H4 (cell line): ENCODE measurements around the gene EYS. TPM values are rescaled to one million over a fixed set of nuclear protein-coding genes. Genes with fewer than 3 reads are reported as not detected.
"Not testable (repeated sequence)": the region's sequence is repeated elsewhere in the genome, so short reads cannot be mapped to it uniquely, and the experiment has no call there.

Source experiments
- DNase-seq: peaks from one replicate; pipeline ENCODE4 v3.0.0-alpha.2; 2015; ENCODE audit warnings: low spot score
- total RNA-seq: library from RNA; depleted of rRNA; stranded (reverse); fragments of >200 nt; shearing (Covaris generic); gene quantifications from 2 replicates; pipeline ENCODE4 v1.2.3, GENCODE V29; 2014

EYS gene
- total RNA-seq, 1 experiment from 2014 or later: 0.17 TPM

GRCh38 chr6:63910863-63911551 is 1796.0 kb downstream of the EYS start:
- no peak for DNase-seq

DNA sequence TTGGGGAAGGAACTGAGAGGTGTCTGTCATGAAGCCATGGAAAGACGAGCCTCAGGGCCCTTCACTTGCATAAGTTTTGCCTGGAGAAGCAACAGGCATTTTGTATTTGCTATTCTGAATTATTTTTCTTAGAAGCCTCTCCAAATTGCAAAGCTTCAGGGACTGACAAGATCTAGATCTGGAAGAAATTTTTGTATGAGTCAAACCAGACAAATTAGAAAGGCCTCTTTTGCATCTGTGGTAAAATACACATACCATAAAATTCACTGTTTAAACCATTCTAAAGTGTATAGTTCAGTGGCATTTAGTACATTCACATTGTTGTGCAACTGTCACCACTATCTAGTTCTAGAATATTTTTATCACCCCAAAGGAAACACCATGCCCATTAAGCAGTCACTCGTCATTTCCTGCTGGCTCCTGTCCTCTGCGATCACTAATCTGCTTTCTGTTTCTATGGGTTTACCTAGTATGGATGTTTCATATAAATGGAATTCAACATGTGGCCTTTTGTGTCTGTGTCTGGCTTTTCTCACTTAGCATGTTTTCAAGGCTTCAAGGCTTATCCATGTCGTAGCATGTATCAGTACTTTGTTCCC is 1802.3 kb downstream of the EYS start:
- DNase-seq: peak; percentile 90

DNA sequence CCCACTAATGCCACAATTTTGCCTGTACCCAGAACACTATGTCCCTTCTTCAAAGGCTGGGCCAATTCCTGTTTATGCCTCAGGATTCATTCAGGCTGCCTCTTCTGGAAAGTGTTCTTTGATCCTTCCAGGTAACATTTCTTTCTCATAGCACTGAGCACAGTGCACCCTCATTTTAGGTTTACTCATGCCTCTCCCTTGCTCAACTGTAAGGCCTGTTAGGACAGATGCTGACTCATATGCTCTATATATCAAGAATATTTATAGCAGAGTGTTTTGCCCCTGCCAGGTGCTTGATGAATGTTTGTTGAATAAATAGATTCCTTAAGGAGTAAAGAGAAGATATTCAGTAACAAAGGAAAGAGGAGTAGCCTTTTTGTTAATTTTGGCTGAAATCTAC is 1807.5 kb downstream of the EYS start:
- DNase-seq: peak; percentile 37

- peak; percentile 16 for DNase-seq
These were observed 1809.1 kb downstream of the EYS start for GRCh38 chr6:63897952-63898351.

DNA sequence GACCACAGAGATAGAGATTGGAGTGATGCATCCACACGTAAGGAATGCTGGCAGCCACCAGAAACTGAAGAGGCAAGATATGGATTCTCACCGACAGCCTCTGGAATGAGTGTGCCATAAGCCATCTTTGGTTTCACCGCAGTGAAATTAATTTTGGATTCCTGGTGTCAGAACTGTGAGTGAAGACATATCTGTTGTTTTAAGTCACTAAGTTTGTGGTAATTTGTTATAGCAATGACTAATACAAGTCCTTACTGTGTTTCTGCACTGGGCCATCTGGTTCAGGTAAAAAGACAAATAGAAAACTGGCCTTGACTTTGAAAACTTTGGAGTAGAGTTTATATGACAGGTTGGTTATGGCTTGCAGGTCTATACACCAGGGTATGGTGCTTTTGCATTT is 1809.6 kb downstream of the EYS start:
- DNase-seq: peak; percentile 58

- DNase-seq: no peak
These were observed 1818.6 kb downstream of the EYS start for GRCh38 chr6:63888416-63888815.

- not testable (repeated sequence) for DNase-seq
These were observed 1819.2 kb downstream of the EYS start for GRCh38 chr6:63887804-63888203.

DNA sequence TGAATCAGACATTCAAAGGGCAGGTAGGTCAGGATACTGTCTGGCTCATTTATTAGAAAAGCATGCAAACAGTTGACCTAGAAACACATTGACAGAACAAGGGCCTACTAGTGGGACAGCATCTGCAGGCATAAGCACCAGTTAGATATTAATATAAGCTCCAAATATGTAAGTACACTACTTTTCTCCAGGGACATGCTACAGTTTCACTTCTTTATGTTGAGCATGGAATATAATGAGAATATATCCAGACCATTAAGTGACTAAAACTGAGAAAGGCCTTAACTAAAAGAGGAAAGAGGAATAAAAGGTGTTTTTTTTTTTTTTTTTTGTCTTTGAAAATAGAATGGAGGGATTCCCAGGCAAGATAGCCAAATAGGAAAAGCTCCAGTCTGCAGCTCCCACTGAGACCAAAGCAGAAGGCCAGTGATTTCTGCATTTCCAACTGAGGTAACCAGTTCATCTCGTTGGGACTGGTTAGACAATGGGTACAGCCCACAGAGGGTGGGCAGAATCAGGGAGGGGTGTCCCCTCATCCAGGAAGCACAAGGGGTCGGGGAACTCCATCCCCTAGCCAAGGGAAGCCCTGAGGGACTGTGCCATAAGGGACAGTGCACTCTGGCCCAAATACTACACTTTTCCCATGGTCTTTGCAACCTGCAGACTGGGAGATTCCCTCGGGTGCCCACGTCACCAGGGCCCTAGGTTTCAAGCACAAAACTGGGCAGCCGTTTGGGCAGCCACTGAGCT is 1819.8 kb downstream of the EYS start:
- no peak for DNase-seq

GRCh38 chr6:63886341-63886740 is 1820.7 kb downstream of the EYS start:
- DNase-seq: no peak

GRCh38 chr6:63883597-63883996 is 1823.4 kb downstream of the EYS start:
- no peak for DNase-seq

GRCh38 chr6:63882208-63882607 is 1824.8 kb downstream of the EYS start:
- DNase-seq: no peak

DNA sequence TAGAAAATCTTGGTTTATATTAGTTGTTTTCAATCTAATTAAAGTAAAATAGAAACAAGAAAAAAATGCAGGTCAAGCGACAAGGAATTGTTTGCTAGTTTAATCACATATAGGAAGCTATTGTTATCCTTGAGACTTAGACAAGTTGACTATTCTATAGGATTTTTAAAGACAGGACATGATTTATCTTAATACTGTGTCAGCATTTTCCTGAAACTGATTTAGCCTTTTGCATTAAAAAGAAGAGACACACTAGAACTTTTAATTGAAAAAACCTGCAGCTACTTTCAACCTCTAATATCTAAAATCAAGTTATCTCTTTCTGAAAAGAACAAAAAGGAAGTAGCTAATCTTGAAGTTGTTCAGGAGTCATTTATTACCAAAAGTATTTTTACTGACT is 1825.2 kb downstream of the EYS start:
- DNase-seq: no peak

- no peak for DNase-seq
These were observed 1834.8 kb downstream of the EYS start for GRCh38 chr6:63872233-63872632.

DNA sequence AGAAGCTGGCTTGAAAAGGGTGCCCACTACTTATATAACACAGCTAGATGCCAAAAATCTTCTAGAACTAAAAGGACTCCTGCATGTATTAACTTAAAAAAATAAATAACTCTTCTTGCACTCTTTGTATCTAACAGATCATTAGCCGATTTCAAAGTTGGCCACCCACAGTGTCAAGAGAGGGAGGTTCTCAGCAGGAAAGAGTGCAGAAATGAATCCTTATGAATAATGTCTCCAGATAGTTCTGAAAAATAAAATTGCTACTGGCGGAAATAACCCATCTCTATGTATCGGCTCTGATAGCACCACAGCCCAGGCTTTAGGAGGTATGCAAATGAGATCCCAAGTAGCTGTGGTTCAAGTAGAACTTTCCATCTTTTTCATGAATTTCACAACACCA is 1838.7 kb downstream of the EYS start:
- no peak for DNase-seq

DNA sequence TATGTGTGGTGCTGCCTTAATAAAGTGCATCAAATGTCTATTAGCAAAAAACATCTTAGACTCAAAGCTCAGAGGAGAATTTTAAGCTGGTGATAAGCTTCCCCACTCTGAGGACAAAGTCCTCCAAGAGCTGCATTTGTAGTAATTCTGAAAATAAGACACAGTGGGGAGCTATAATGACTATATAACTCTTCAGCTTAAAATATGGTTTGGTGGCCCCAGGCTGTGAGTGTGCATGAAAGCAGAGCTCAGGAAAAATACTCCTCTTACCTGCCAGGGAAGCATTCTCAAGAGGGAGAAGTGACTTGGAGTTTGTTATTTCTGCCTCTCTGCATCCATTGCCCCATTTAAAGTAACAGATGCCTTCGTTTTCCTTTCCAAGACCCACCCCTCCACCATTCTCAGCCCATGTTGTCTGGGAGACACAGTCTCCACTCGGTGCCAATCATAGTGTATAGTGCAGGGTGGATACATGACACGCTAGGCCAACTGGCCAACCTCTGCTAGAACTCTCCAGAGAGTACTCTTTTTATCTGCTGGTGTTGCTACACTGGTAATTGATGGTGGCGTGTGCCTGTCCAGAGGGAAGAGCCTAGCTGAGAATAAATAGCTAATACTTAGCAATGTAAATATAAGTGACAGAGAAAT is 1842.2 kb downstream of the EYS start:
- no peak for DNase-seq

GRCh38 chr6:63864061-63864460 is 1843.0 kb downstream of the EYS start:
- DNase-seq: no peak

GRCh38 chr6:63862486-63863198 is 1844.4 kb downstream of the EYS start:
- DNase-seq: no peak

DNA sequence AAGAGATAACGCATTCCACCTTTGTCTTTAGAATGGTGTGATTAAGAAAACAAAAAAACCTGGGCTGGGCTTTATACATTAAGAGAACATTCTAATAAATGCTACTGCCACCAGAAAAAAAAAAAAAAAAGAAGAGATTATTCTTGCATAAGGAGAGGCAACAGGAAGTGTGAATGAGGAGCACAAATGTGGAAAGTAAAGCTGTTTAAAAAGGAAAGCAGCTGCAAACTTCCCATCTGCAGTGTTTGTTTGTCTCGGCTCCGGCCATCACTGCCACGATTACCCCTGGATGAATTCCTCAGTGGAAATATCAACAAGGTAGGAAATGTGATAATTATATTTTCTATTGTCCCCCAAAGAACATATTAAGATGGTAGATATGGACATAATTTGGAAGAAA is 1847.5 kb downstream of the EYS start:
- DNase-seq: no peak

GRCh38 chr6:63858691-63859090 is 1848.3 kb downstream of the EYS start:
- no peak for DNase-seq

DNA sequence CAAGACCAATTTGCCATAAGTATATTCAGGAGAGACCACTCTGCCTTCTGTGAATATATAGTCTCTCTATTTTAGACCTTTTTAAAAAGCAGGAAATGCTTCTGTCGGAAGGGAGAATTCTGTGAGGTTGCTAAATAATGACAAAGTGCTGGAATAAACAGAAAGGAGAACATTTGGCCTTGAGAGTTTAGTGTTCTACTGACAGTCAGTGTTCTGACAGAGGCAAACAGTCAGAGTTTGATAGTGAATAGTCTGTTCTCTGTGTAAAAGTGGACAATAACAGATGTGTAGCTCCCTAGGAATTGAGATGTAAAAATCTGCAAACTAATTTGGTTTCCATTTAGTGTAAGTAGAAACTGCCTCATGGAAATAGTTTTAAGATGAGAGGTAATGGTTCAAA is 1850.8 kb downstream of the EYS start:
- DNase-seq: no peak

GRCh38 chr6:63844287-63844686 is 1862.7 kb downstream of the EYS start:
- DNase-seq: peak; percentile 11

DNA sequence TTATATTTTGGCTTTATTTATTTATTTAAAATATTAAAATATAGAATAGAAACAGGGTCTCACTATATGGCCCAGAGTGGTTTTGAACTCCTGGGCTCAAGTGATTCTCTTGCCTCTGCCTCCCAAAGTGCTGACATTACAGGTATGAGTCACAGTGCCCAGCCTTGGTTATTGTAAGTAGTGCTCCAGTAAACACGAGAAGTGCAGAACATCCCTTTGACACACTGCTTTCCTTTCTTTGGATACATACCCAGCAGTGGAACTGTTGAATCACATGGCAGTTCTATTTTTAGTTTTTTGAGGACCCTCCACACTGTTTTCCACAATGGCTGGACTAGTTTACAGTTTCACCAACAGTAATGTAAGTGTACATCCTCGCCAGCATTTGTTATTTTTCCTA is 1867.5 kb downstream of the EYS start:
- peak; percentile 90 for DNase-seq
